HG02970 (cell line): ENCODE data around the gene SP6.

Experiments
- ATAC-seq: cut with Tn5 transposase; IDR thresholded peaks from one replicate; pipeline ENCODE4 v1.9.1; 2021; ENCODE audit warnings: mild to moderate bottlenecking, moderate library complexity, moderate number of reproducible peaks; ENCODE audit not compliant: unreplicated experiment, low FRiP score

SP6 gene

GRCh38 chr17:47801176-47801765, 49.7 kb downstream of the SP6 start:
- no peak for ATAC-seq

- ATAC-seq, result no peak
Measured at GRCh38 chr17:47800686-47801085, 50.3 kb downstream of the SP6 start.

GRCh38 chr17:47797797-47798196, 53.2 kb downstream of the SP6 start:
- no peak for ATAC-seq
